Fibroblast of villous mesenchyme (primary cell): ENCODE results near the gene ZNF681. TPM values are rescaled to one million over a fixed set of nuclear protein-coding genes. Genes with fewer than 3 reads are reported as not detected.

Experiments
- DNase-seq: peaks from one replicate; pipeline ENCODE4 v3.0.0-alpha.2; 2010; ENCODE audit warnings: low read depth
- H3K4me3 ChIP-seq: 2 replicates; pipeline ENCODE4 v1.5.1; 2011; ENCODE audit warnings: low read depth, mild to moderate bottlenecking, low read length
- CTCF ChIP-seq: IDR thresholded peaks from 2 replicates; pipeline ENCODE4 v1.5.1; 2012; ENCODE audit warnings: low read depth, mild to moderate bottlenecking, low read length; ENCODE audit not compliant: insufficient read depth
- total RNA-seq: library from RNA; depleted of rRNA; stranded (reverse); fragments of >200 nt; gene quantifications from 2 replicates; pipeline ENCODE4 v1.2.3, GENCODE V29; 2012

ZNF681 gene
- total RNA-seq, 1 donor, result 0.43 TPM

- TF ChIP-seq CTCF, result no peak
- no peak overlapping the region for H3K4me3 ChIP-seq
- no peak for DNase-seq
These were observed 18.0 kb upstream of the ZNF681 start for GRCh38 chr19:23776507-23777205.

- DNase-seq, result peak; percentile 38
- H3K4me3 ChIP-seq, result no peak overlapping the region
- TF ChIP-seq CTCF, result no peak
These were observed 15.9 kb upstream of the ZNF681 start for GRCh38 chr19:23774524-23774971.

- TF ChIP-seq CTCF, result no peak
- H3K4me3 ChIP-seq, result no peak overlapping the region
- no peak for DNase-seq
These were observed 15.4 kb upstream of the ZNF681 start for GRCh38 chr19:23774106-23774505.

GRCh38 chr19:23772675-23773063 lies 14.0 kb upstream of the ZNF681 start:
- no peak for TF ChIP-seq CTCF
- H3K4me3 ChIP-seq, result no peak overlapping the region
- no peak for DNase-seq

- peak; percentile 17 for DNase-seq
- TF ChIP-seq CTCF, result no peak
- no peak overlapping the region for H3K4me3 ChIP-seq
These were observed 13.3 kb upstream of the ZNF681 start for GRCh38 chr19:23771761-23772674.

GRCh38 chr19:23771316-23771715 lies 12.6 kb upstream of the ZNF681 start:
- no peak for TF ChIP-seq CTCF
- H3K4me3 ChIP-seq, result no peak overlapping the region
- no peak for DNase-seq
